GDM1 (cell line): ENCODE data around the gene TRMT2A.

ENCODE experiments used
- DNase-seq: peaks from one replicate; lab custom pipeline; 2025; lab: John Stamatoyannopoulos, UW

Gene TRMT2A

DNA sequence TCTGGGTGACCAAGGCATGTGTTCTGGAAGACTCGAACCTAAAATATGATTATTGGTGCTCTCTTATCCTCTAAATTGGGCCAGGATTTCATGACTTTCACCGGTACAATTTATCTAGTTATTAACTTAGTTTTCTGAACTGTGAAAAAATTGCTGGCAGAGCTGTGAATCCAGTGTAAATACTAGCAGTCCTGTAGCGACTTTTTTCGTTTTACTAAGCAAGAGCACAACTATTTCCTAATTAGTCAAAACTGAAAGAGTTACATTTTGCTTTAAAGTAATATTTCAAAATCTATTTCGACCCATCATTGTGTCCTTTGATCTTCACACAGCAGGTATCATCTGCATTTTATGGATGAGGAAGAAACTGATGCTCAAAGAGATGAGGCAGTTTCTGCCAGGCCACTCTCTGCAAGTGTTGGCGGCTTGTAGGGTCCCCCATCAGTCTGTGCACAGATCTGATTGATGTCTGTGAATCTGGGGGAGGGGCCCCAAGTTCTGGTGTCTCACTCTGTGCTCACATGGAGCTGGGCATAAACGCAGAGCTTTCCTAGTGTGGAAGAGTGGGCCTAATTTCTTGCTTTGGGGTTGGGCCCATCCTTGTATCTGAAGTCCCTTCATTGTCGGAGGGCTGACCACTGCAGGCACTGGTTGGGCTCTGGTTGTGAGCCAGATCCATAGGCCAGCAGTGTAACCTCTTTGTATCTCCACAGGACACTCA lies 1.4 kb upstream of the TRMT2A start:
- DNase-seq, result no peak

DNA sequence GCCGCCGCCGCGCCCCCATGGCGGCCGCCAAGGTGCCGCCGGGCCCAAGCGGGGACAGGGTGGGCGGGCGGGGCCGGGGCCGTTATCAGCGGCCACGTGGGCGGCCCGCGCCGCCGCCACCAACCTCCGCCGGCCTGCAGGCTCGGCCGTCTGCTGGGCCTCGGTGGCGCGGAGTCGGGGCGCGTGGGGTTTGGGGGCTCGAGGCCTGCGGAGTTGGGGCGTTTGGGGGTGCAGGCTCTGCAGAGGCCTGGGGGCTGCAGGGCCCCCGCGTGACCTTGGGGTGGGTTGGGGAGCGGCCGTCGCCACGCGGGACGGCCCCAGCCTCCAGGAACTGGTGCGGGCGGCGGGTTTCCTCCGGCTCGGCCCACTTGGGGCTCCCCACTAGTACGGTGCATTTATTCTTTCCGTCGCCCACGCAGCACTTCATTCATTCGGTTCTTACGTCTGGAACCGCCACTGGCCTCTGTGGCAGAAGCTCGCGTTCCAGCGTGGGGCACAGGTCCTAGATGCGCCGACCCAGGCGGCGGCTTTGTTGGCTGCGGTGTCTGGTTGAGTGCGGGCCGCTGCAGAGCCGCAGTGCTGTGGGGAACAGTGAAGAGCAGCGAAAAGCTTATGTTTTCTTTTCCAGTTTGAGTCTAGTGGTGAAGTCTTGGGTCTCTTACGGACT lies 740 bp upstream of the TRMT2A start:
- DNase-seq, result no peak

DNA sequence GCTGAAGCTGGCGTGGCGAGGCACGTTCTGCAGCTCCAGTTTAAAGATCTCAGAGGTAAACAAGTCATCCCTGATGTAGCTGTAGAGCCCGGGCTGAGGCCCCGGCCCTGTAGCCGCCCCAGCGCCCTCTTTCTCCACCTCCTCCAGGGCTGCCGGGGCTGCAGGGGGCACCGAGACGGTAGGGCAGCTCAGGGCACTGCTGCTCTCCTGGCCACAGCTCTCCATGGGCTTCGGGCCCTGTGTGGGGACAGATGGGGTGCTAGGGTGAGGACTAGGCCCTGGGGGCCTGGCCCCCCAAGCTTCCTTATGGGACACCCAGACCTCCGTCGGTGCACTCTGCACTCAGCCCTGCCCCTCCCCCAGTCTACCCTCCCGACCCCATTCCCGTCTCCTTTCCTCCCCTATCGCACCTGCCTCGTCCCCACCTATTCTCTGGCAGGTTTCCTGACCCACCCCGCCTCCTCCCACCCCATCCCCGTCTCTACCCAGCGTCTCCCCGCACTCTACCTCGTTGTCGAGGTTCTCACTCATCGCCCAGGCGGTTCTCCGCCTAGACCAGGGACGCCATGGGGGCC lies 563 bp downstream of the TRMT2A start:
- no peak for DNase-seq

DNA sequence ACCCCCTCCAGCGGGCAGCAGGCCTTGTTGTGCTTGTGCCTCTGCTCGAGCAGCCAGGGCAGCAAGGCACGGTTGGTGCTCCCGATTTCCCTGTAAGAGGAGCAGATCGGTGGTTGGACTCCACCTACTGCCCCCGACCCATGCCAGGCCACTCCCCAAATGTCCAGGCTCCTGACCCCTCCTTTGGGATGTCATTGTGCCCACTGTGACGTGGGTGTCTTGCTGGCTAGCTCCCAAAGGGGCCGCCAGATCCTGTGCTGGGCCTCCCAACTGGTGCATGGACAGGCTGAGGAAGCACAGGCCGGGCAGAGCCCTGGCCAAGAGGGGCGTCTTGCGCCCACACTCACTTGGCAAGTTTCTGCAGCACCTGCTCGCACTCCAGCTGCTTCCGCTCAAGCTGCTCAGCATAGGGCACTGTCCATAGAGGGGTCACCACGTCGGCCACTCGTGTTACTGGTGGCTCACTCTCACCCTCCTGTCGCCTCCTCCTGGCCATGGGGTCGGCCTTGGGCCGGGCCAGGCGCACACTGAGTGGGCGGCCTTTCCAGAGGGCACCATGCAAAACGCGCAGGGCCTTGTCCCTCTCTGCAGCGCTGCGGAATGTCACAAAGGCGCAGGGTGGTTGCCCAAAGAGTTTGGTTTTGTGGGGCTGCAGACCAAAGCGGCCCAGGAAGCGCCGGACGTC lies 1.2 kb downstream of the TRMT2A start, which contains the start of gene RANBP1:
RANBP1 (plus strand) TSS at position 414 of the 685 bp plus-strand sequence; CDS start at position 495, 81 bp downstream.
- no peak for DNase-seq

DNA sequence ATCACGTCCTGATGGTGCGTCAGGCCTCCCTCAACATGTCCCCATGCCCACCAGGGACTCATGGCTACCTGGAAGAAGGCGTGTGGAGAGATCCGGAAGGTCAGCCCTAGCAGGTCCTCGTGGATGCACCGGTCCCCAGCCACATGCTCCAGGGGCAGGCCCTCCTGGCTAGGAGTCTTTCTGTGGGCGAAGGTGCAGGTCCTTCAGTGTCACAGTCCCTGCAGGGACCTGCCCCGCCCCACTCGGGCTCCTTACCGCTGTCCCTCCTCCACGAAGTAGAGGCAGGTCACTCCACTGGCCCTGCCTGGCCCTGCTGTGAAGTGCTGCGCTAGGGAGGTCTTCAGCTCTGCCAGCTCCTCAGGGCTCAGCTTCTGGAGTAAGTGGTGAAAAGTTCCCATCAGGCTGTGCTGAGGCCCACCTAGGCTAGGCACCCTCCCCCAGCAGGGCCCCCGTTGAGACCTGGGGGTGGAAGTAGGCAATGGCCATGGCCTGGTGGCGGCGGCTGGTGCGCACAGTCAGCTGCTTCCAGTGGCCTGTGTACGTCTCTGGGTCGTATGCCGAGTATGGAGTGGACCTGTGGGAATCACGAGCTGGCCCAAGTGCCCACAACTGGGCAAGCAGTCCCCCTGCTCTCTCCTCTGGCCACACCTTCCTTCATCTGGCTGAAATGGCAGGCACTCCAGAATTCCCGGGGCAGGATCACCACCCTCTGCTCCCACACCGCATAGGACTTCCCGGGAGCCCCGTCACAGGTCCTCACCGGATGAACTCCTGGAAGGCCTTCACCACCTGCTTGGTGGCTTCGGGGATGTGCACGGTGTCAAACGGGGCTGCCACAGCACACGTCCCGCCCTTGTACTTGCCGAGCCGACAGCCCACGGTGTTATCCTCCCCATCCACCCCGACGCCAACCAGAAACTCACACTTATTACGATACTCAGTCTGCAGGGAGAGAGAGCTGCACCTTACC lies 2.2 kb downstream of the TRMT2A start:
- DNase-seq, result no peak

DNA sequence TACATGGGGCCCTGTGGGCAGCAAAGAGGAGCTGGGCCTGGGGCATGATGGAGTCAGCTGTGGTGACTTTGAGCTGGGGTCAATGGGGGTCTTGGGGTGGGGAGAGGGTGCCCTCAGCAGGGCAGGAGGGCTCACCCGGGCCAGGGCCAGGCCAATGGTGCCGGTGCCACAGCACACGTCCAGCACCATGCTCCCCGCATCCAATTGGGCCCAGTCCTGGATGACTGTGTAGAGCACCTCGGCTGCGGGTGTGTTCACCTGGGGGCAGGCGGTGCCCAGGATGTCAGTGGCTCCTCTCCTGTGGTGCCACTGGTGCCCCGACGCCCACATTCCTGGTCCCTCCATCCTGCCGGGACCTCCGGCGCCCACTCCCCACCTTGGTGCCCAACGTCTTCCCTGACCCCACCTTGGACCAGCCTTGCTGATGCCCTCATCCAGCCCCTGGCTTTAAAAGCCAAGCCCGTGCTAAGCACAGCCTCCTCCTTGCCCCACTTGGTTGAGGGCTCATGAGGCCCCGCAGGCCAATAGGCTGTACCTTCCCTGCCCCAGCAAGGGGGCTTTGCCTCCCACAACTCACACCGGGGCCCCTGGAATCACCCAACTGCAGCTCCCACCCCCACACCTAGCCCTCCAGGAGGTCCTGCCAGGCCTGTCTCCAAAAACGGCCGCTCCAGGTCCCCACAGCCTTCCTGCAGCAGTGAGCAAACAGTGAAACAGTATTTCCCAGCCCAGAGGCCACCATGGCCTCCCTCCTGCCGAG lies 3.3 kb downstream of the TRMT2A start:
- no peak for DNase-seq

DNA sequence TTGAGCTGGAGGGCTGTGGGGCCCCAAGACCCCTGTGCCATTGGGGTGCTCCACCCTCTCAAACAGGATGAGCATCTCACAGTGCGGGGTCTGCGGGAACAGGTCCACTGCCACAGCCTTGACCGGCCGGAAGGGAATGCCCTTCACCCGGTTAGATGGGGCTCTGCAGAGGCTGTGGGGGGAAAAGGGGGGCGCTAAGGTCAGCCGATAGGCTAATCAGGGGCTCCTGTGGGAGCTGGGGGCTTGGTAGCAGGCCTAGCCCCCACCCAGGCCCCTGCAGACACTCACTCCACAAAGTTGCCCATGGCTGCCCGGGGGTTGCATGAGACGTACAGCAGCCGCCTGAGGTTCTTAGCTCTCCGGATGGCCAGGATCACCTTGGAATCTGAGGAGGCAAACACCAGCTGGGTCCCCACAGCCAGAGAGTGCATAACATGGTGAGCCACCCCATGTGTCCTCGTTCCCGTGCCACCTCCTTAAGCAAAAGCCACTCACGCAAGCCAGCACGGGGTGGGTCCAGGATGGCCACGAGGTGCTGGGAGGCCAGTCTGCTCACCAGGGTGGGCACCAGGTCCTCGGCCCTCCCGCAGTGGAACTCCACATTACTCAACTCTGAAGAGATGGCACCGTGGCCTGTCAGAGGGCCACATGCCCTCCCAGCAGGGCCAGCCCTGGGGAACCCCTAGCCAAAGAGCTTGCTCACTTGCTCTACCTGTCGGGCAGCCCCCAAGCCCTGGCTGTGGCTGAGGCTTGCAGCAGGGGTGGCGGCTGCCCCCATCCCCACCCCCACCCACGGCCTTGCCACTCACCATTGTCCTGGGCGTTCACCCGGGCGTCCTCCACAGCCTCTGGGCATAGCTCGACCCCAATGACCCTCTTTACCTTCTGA lies 4.2 kb downstream of the TRMT2A start:
- DNase-seq, result no peak

DNA sequence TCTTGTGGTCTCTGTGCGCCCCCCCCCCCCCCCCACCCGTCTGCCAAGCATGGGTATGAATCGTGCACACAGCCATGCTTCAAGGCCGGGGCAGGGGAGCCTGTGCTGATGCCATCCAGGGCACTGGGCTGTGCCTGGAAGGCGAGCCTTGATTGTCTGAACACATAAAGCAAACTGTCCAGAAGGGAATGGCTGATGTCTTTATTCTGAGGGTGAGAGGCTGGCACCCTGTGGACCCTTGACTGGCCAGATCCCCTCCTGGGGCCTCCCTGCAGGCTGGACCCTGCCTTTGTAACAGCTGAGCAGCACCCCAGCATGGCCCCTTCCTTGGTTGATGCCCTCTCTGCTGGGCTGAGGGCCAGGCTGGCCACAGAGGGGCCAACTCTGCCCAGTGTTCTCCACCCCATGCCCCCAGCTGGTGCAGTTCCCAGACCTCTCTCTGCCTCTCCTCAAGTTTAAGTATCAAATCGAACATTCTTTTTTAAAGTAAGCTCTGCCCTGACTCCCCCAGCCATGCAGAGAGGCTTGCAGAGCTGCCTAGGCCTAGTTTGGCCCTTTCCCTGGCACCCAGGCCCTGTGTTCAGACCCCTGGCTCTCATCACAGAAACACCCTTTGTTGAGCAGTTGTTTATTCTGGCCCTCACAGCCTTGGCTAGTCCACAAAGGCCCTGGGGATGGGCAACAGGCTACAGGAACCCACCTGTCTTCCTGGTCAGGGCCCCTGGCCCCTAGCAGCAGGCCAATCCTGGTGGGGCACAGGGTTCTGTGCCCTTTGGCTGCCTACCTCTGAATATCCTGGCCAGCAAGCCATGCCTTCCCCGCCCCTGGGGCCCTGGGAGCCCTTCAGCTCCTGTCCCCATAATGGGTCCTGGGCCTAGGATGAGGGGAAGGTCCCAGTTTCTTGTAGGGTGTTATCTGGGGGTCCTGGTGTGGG lies 5.1 kb downstream of the TRMT2A start:
- no peak for DNase-seq

DNA sequence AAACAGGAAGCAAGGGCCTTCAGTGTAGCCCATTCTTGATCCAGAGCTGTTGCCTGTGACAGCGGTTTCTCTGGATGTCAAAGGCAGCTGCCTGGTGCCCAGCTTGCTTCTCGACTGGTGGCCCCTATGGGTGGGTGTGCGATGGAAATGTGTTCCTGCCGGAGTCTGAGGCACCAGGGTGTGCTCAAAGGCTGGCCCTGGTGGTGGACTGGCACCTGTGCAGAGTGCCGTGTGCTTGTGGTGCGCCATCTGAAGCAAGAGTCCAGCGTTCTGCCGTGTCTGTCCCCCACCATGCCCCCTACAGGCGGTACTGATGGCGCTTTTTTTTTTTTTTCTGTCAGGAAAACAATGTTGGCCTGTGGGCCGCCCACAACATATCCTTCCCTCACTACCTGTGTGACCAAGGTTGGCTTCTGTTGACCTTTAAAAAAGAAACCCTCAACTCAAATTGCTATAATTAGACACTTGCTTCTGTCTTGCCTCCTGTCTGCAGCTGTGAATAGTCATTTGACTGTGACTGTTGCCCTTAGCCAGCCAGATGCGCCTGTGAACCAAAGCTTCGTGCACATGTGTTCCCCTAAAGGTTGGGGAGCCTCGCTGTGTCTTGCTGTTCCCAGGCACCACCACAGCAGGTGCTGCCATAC lies 5.9 kb downstream of the TRMT2A start:
- DNase-seq, result no peak

DNA sequence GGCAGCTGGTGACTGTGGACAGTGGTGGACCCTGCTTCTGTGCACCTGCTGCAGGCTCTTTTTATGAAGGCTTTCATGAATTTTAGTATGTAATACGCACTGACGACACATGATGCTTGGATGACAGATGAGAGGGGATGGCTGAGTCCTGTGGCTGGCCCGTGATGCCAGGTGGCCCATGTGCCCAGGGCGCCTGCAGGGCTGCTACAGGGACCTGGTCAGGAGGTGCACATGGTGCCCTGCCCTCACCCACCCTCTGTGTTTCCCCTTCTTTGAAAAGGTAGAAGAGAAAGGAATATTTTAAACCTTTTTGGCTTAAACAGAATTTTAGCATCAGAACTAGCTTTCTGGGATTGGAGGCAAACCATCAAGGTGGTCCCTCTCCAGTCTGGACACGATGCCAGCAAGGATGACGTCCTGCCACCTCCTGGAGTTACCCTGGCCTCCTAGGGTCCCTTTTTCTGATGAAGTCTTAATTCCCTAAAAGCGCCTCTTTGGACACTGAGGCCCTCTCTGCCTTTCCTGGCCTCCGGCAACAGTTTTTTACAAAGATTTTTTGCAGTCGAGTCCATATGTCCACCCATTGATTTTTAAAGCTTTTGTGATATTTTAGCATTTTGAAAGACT lies 6.6 kb downstream of the TRMT2A start:
- DNase-seq, result no peak

DNA sequence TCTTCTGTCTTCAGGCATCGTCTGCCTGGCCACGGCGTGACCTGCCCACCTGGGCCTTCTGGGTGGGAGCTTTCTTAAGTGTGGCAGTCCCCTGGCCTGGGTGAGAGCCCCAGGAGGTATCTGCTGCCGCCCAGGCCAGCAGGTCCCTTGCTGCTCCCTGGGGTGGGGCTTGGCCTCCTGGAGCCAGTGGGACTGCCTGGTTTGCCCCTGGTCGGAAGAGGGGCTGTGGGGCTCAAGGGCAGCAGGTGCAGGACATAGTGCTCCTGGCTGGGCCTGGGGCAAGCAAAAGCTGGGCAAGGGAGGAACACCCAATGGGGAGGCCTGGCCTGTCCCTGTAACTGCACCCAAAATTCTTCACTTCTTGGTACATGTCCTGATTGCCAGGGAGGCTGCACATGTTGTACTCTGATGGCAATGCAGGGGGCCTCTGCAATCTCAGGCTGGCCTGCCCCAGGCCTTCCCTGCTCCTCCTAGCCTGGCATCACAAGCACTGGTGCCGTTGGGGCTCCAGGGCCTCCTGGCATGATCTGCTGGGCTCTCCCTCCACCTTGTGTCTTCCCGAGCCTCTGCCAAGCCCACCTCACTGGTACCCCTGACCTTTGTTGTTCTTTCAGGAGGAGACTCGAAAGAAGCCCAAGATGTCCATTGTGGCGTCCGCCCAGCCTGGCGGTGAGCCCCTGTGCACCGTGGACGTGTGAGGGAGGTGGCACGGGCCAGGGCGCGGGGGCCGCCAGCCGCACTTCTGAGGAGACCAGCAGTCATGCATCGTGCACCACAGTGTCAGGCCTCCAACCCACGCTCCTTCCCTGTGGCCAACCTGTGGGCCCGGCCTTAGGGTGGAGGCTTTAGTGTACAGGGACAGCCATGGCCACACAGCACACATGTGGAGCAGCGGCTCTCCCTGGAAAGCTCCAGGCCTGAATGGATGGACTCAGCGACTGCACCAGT lies 7.3 kb downstream of the TRMT2A start:
- no peak for DNase-seq

DNA sequence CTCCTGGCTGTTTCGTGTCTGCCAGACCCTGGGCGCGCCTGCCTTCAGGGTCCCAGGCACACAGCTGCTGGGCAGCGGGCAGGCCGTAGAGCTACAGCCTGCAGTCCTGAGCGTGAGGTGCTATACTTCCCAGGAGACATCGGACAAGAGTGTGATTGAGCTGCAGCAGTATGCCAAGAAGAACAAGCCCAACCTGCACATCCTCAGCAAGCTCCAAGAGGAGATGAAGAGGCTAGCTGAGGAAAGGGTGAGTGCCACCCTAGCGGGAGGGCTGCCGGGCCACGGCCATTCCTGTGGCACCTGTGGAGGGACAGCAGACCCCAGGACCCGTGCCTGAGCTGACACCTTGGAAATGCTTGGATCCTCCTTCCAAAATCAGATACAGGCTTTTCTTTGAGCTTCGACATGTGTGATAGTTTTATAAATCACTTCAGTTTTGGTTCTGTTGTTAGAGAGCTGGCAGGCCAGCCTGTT lies 8.2 kb downstream of the TRMT2A start:
- no peak for DNase-seq

DNA sequence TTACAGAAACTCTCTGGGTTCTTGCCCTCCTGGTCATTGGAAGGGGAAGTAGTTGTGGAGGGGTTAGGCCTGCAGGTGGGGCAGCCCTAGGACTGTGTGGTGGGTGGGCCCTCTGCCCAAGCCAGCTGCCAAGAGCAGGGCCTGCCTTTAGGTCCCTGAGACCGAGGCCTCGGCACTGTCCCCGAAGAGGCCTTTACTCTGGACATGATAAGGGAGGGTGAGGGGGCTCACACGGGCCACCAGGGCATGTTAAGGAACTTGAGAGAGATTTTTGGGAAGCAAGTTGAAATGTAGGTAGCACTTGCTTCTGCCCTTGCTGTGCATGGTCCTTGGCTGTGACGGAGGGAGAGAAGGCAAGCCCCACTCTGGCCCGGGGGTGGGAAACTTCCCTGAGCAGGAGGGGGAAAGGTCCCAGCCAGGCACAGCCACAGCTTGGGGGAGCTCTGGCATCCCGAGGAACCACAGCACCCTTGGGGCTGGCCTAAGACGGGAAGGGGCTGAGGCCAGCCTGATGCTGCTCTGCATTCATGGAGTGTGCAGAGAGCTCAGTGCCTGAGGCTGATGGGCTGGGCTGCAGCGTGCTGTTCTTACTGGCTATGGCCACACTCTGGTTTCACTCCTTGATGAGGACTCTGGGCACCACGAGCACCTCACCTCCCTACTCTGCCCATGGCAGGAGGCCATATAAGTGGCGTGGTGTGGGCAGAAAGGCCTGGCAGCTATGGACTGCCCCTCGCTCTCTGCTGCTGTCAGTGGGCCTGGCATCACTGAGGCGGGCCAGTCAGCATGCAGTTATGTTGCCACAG lies 8.9 kb downstream of the TRMT2A start:
- no peak for DNase-seq

DNA sequence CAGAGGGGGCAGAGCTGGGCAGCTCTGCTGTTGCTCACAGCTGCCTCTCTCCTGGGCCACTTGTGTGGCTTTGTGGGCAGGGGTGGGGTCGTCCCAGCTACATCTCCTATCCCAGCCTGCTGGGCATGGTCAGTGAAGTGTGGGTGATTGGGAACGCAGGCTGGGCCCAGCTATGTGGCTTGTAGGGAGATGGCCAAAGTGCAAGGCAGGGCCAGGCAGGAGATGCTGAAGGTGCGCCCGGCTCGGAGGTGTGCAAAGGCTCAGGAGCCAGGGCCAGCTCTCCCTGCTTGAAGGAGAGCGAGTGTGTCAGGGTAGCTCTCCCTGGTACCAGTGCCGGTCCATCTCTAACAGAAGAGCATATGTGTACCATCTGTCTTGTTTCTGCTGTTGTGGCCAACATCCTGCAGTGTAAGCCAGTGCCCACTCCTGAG lies 9.5 kb downstream of the TRMT2A start:
- no peak for DNase-seq

DNA sequence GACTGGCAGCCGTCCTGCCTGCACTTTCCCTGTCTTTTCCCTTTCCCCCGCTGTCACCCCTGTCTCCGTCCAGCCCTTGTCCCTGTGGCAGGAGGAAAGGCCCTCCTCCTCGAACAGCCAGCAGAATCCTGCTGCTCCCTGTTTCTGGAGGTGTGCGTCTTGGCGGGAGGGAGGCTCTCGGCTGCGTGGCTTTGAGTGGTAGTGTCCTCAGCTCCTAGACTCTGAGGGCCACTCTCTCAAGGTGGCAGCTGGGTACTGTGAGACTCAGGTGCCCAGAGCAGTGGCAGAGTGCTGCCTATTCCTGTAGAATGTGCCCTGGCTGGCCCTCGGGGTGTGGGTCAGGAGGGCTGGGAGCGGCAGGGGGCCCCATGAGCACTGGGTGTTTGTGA lies 10.2 kb downstream of the TRMT2A start:
- DNase-seq, result no peak
